ENCODE data around the gene AASDHPPT. TPM values are rescaled to one million over a fixed set of nuclear protein-coding genes. Genes with fewer than 3 reads are reported as not detected.

Gene AASDHPPT
- total RNA-seq, 1 donor from 2014 or later, result 48.8 TPM

DNA sequence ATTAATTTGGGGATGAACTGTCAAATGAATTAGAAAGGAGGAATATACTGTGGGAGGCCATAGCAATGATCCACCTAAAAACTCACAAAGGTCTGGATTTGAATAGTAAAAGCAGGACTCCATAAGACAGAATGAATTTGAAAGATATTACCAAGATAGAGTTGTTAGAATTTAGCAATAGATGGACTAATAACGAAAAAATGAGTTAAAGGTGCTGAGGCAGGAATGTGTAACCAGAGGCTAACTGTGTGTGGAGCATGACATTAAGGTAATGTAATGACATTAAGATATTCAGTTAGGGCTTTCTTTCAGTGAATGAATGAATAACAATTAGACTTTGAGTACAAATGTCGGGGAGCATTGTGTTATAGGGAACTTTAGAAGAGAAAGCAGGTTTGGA, 51.3 kb downstream of the AASDHPPT start:
- TF ChIP-seq CTCF (conservative IDR thresholded peaks at IDR 0.05; ENCODE audit: low read depth, low read length), result no peak
- DNase-seq (ENCODE audit: low read depth), result no peak
- no peak overlapping the region for H3K4me3 ChIP-seq (ENCODE audit: low read depth, low read length)

DNA sequence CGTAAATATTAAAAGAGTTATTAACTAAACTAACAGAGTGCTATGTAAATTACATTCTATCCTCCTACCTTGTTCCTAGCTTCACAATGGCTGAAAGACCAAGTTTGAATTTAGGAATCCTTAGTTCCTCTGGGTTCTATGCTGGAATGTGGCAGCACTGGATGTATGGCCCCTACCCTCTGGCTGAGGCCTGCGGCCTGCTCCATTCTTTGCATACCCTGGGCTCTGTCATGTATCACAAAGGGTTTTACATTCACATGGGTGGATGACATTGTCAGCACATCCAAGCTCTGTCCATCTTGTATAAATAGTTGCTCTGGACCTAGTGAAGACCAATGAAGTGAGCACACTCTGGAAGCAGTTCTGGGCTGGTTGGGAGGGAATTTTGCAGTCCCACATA, 54.5 kb downstream of the AASDHPPT start:
- H3K4me3 ChIP-seq (ENCODE audit: low read depth, low read length), result no peak overlapping the region
- no peak for TF ChIP-seq CTCF (conservative IDR thresholded peaks at IDR 0.05; ENCODE audit: low read depth, low read length)
- no peak for DNase-seq (ENCODE audit: low read depth)

GRCh38 chr11:106132582-106133354, 55.3 kb downstream of the AASDHPPT start:
- TF ChIP-seq CTCF (conservative IDR thresholded peaks at IDR 0.05; ENCODE audit: low read depth, low read length), result no peak
- no peak for DNase-seq (ENCODE audit: low read depth)
- no peak overlapping the region for H3K4me3 ChIP-seq (ENCODE audit: low read depth, low read length)

DNA sequence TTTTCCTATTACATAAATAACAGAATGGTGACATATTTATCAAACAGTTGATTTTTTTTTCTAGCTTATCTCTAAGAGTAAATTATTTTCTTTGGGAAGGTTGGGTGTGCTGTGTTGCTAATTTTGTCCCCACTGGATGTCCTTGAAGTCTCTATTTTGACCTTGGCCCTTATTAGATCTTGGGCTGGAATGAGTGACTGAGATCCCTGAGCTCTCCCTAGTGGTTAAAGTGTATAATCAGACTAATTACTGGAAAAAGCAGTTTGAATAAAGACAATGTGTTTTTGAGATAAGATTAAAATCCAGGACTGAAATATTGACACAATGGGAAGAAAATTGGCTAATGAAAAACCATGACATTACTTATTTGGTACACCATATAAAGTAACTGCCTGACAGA, 56.1 kb downstream of the AASDHPPT start:
- H3K4me3 ChIP-seq (ENCODE audit: low read depth, low read length), result no peak overlapping the region
- DNase-seq (ENCODE audit: low read depth), result no peak
- TF ChIP-seq CTCF (conservative IDR thresholded peaks at IDR 0.05; ENCODE audit: low read depth, low read length), result peak; percentile 42

DNA sequence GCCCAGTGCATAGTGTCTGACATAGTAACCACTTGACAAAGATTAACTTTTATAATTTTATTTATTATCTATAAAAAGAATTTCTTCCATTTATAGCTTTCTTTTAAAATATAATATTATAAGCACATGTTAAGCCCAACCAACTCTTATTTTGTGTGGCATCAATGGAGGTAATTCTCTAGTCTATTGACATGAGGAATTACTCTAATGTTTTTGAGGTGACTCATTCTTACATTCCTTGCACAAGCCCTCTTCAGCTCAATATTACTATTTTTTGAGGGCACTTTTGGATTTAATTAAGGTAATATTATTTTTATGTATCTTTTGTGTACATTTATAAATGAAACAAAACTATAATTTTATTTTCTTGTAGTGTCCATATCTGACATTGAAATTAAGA, 59.6 kb downstream of the AASDHPPT start:
- H3K4me3 ChIP-seq (ENCODE audit: low read depth, low read length), result no peak overlapping the region
- TF ChIP-seq CTCF (conservative IDR thresholded peaks at IDR 0.05; ENCODE audit: low read depth, low read length), result no peak
- DNase-seq (ENCODE audit: low read depth), result no peak

DNA sequence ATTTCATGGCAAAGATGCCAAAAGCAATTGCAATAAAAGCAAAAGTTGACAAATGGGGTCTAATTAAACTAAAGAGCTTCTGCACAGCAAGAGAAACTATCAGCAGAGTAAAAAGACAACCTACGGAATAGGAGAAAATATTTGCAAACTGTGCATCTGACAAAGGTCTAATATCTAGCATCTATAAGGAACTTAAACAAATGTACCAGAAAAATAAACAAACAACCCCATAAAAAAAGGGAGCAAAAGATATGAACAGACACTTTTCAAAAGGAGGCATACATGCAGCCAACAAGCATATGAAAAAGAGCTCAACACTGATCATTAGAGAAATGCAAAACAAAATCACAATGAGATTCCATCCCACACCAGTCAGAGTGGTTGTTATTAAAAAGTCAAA, 60.3 kb downstream of the AASDHPPT start:
- TF ChIP-seq CTCF (conservative IDR thresholded peaks at IDR 0.05; ENCODE audit: low read depth, low read length), result no peak
- DNase-seq (ENCODE audit: low read depth), result no peak
- no peak overlapping the region for H3K4me3 ChIP-seq (ENCODE audit: low read depth, low read length)

Other genes starting within 250 kb of the AASDHPPT start
- gene MSANTD4, start 55.4 kb upstream of the AASDHPPT start, total RNA-seq, result 14.9 and 24.4 TPM in 2 replicates
- 4.2 and 5.2 TPM in 2 replicates for gene KBTBD3, start 315 bp upstream of the AASDHPPT start, total RNA-seq